ENCODE data around the gene SMIM33. TPM values are rescaled to one million over a fixed set of nuclear protein-coding genes. Genes with fewer than 3 reads are reported as not detected.

SMIM33 gene
- total and polyA plus RNA-seq, 2 of the 13 experiments (the other 11 are each of a cell fraction or from before 2014, with no cell fraction given): not detected

- TF ChIP-seq KAT7 (CRISPR knock-in tag; IDR thresholded peaks at IDR 0.05; ENCODE audit: borderline replicate concordance) (peak; percentile 98; the same call in 1 of the 2 replicates), ZBTB7B (CRISPR knock-in tag; IDR thresholded peaks at IDR 0.05) (peak; percentile 92), ZNF251 (CRISPR knock-in tag; IDR thresholded peaks at IDR 0.05) (no peak), ZNF839 (CRISPR knock-in tag; IDR thresholded peaks at IDR 0.05; ENCODE audit: borderline replicate concordance) (no peak), NR2F1 (CRISPR knock-in tag; IDR thresholded peaks at IDR 0.05) (peak; percentile 47 to 65; a peak in 1 of 4 replicates), REL (CRISPR knock-in tag; conservative IDR thresholded peaks at IDR 0.05) (no peak), POLR2A (IDR thresholded peaks at IDR 0.05; ENCODE audit: insufficient read depth in 1 of 2, low read depth in 2 of 2, low read length in 2 of 2) (peak; percentile 83 to 89), SNAI1 (CRISPR knock-in tag; IDR thresholded peaks at IDR 0.05; ENCODE audit: borderline replicate concordance) (0 out of 2 replicates have a peak, but pooled peaks have one; percentile 60), ZBTB4 (CRISPR knock-in tag; IDR thresholded peaks at IDR 0.05; ENCODE audit: borderline replicate concordance) (peak; percentile 71; the same call in 1 of the 2 replicates), HOXA5 (CRISPR knock-in tag; IDR thresholded peaks at IDR 0.05) (no peak; the same call in 1 of the 2 replicates), ZNF784 (CRISPR knock-in tag; IDR thresholded peaks at IDR 0.05; ENCODE audit: borderline replicate concordance) (peak; percentile 83), BHLHE40 (IDR thresholded peaks at IDR 0.05; ENCODE audit: low read length) (peak; percentile 51), ZNF564 (CRISPR knock-in tag; IDR thresholded peaks at IDR 0.05) (peak; percentile 60), SATB2 (CRISPR knock-in tag; IDR thresholded peaks at IDR 0.05) (no peak), ZNF562 (CRISPR knock-in tag; IDR thresholded peaks at IDR 0.05; ENCODE audit: borderline replicate concordance) (no peak), NFE2L2 (IDR thresholded peaks at IDR 0.05; ENCODE audit: low read length) (no peak), ATRX (CRISPR knock-in tag; IDR thresholded peaks at IDR 0.05; ENCODE audit: borderline replicate concordance) (no peak), CBX5 (CRISPR knock-in tag; IDR thresholded peaks at IDR 0.05; ENCODE audit: borderline replicate concordance) (no peak; the same call in 1 of the 2 replicates), ZMYM2 (CRISPR knock-in tag; IDR thresholded peaks at IDR 0.05) (peak; percentile 84; the same call in 1 of the 2 replicates), JUN (CRISPR knock-in tag; IDR thresholded peaks at IDR 0.05) (peak; percentile 96)
- TF ChIP-seq, protein P1, sequence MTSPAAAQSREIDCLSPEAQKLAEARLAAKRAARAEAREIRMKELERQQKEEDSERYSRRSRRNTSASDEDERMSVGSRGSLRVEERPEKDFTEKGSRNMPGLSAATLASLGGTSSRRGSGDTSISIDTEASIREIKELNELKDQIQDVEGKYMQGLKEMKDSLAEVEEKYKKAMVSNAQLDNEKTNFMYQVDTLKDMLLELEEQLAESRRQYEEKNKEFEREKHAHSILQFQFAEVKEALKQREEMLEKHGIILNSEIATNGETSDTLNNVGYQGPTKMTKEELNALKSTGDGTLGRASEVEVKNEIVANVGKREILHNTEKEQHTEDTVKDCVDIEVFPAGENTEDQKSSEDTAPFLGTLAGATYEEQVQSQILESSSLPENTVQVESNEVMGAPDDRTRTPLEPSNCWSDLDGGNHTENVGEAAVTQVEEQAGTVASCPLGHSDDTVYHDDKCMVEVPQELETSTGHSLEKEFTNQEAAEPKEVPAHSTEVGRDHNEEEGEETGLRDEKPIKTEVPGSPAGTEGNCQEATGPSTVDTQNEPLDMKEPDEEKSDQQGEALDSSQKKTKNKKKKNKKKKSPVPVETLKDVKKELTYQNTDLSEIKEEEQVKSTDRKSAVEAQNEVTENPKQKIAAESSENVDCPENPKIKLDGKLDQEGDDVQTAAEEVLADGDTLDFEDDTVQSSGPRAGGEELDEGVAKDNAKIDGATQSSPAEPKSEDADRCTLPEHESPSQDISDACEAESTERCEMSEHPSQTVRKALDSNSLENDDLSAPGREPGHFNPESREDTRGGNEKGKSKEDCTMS (CRISPR knock-in tag; conservative IDR thresholded peaks at IDR 0.05): no peak
These were observed 47.1 kb downstream of the SMIM33 start (continued) for GRCh38 chr5:139517683-139518564.

All from HepG2 (cell line).